ENCODE data around the gene NOP53.

DNA sequence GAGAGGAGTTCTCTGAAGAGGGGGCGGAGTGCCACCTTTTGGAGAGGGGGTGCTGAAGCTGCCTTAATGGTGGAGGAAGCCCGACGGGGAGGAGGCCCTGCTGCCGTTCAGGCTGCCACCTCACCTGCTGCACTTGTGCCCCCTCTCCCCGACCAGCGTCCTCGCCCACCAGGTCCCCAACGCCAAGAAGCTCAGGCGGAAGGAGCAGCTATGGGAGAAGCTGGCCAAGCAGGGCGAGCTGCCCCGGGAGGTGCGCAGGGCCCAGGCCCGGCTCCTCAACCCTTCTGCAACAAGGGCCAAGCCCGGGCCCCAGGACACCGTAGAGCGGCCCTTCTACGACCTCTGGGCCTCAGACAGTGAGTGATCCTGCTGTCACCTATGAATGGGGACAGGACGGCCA, 5.4 kb downstream of the NOP53 start:
- TF ChIP-seq, protein P1, sequence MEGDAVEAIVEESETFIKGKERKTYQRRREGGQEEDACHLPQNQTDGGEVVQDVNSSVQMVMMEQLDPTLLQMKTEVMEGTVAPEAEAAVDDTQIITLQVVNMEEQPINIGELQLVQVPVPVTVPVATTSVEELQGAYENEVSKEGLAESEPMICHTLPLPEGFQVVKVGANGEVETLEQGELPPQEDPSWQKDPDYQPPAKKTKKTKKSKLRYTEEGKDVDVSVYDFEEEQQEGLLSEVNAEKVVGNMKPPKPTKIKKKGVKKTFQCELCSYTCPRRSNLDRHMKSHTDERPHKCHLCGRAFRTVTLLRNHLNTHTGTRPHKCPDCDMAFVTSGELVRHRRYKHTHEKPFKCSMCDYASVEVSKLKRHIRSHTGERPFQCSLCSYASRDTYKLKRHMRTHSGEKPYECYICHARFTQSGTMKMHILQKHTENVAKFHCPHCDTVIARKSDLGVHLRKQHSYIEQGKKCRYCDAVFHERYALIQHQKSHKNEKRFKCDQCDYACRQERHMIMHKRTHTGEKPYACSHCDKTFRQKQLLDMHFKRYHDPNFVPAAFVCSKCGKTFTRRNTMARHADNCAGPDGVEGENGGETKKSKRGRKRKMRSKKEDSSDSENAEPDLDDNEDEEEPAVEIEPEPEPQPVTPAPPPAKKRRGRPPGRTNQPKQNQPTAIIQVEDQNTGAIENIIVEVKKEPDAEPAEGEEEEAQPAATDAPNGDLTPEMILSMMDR (IDR thresholded peaks at IDR 0.05; ENCODE audit: insufficient read depth, low read depth, low read length) = no peak
- TF ChIP-seq EZH2 (IDR thresholded peaks at IDR 0.05; ENCODE audit: insufficient read depth, low read length) = no peak

All from astrocyte (in vitro differentiated cells and primary cell).